IPS-20b (cell line): ENCODE data around the gene PDE2A.

Experiments used
- H3K27ac ChIP-seq: one replicate; pipeline ENCODE4 v1.5.1; 2013; ENCODE audit warnings: low read length
- H3K27me3 ChIP-seq: 2 replicates; pipeline ENCODE4 v1.6.1; 2013; ENCODE audit warnings: mild to moderate bottlenecking, low read length, inconsistent platforms; ENCODE audit not compliant: insufficient read depth
- H3K36me3 ChIP-seq: 2 replicates; pipeline ENCODE4 v1.6.1; 2013; ENCODE audit warnings: low read depth, mild to moderate bottlenecking, inconsistent platforms, low read length, moderate library complexity; ENCODE audit not compliant: insufficient read depth
- H3K4me1 ChIP-seq: 2 replicates; pipeline ENCODE4 v1.6.1; 2013; ENCODE audit warnings: mild to moderate bottlenecking, control low read depth, inconsistent platforms, low read length, moderate library complexity; ENCODE audit not compliant: insufficient read depth
- H3K4me3 ChIP-seq: 2 replicates; pipeline ENCODE4 v1.5.1; 2013; ENCODE audit warnings: mild to moderate bottlenecking, low read length, inconsistent platforms
- H3K9ac ChIP-seq: 2 replicates; pipeline ENCODE4 v1.6.1; 2013; ENCODE audit warnings: low read depth, mild to moderate bottlenecking, inconsistent platforms, low read length, moderate library complexity
- H3K9me3 ChIP-seq: 2 replicates; pipeline ENCODE4 v1.6.1; 2013; ENCODE audit warnings: mild to moderate bottlenecking, low read depth, low read length, inconsistent platforms; ENCODE audit not compliant: insufficient read depth

PDE2A gene

GRCh38 chr11:72589802-72590761 lies 84.1 kb downstream of the PDE2A start:
- Histone ChIP-seq H3K36me3 (no peaks in the 10 kb centered on the region), H3K9me3 (no peaks in the 10 kb centered on the region), H3K4me3 (peak overlapping the region; percentile 65), H3K27me3 (peaks cover 100% of the 10 kb centered on the region), H3K27ac (no peak overlapping the region), H3K4me1 (peaks cover 13% of the 10 kb centered on the region), H3K9ac (no peak overlapping the region; the same call in 1 of the 2 replicates)

DNA sequence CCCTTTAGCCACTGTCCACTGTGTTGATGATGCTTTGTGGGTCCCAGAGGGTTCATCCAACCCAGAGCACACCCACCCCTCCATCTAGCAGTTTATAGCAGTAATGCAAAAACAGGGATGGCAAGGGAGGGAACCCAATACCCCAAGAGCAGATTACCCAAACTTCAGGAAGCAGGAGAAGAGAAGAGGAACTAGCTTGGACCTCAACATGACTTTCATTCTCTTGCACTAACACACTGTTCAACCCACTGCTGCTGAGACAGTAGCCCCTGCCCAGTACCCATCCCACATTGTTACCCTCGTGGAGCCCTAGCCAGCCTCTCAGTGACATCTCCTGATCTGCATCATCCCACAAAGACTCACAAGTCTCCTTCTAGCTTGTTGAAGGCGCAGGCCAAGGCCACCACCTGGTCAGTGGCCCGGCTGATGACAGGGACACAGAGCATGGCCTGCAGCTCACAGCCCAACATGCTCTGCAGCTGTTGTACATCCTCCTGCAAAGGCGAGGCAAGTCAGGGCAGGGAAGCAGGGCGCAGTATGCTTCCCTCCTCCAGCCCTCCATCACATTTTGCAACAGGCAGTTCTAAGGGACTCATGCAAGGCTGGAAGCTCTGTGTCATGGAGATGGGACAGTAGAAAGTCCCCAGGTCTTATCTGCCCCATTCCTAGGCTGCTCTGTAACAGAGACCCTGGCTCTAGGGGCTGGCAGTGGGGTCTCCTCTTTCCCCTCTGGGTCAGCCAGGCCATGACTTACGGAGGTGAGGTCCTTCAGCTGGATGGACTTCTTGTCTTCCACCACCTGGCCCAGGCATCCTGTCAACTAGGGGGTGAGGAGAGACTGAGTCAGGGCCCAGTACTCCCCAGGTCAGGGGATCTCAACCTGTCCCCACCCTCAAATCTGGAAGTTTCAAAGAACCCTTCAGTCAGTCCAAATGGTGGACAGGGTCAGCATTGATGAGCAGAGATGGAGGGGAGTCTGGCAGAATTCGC lies 85.5 kb downstream of the PDE2A start:
- no peaks in the 10 kb centered on the region for H3K36me3 ChIP-seq
- H3K27me3 ChIP-seq, result peaks cover 100% of the 10 kb centered on the region
- H3K9ac ChIP-seq, result no peak overlapping the region
- H3K9me3 ChIP-seq, result no peaks in the 10 kb centered on the region
- no peaks in the 10 kb centered on the region for H3K4me1 ChIP-seq
- no peak overlapping the region for H3K27ac ChIP-seq
- no peak overlapping the region for H3K4me3 ChIP-seq

DNA sequence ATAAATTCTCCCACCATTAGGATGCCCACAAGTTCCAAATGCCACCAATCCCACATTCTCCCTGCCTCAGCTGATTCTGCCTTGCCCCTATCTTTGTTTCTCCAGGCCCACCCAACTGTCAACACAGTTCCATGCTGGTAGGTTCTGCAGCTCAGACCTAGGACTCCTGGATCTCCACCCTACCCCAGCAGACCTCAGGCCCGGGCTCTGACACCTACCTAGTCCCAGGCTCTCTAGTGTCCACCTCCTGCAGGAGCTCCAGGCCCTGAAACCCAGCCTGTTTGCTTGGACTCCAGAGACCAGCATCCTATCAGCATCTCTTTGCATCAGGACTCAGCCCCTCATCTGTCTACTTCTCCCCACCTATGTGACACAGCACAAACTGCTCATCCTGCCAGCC lies 86.5 kb downstream of the PDE2A start:
- Histone ChIP-seq H3K27ac (no peak overlapping the region), H3K4me3 (no peak overlapping the region), H3K4me1 (no peaks in the 10 kb centered on the region), H3K27me3 (peaks cover 100% of the 10 kb centered on the region), H3K9ac (no peak overlapping the region), H3K36me3 (no peaks in the 10 kb centered on the region), H3K9me3 (no peaks in the 10 kb centered on the region)

GRCh38 chr11:72586321-72587090 lies 87.7 kb downstream of the PDE2A start:
- Histone ChIP-seq H3K27me3 (peaks cover 92% of the 10 kb centered on the region), H3K9me3 (no peaks in the 10 kb centered on the region), H3K27ac (no peak overlapping the region), H3K4me3 (no peak overlapping the region), H3K36me3 (no peaks in the 10 kb centered on the region), H3K4me1 (no peaks in the 10 kb centered on the region), H3K9ac (no peak overlapping the region)

DNA sequence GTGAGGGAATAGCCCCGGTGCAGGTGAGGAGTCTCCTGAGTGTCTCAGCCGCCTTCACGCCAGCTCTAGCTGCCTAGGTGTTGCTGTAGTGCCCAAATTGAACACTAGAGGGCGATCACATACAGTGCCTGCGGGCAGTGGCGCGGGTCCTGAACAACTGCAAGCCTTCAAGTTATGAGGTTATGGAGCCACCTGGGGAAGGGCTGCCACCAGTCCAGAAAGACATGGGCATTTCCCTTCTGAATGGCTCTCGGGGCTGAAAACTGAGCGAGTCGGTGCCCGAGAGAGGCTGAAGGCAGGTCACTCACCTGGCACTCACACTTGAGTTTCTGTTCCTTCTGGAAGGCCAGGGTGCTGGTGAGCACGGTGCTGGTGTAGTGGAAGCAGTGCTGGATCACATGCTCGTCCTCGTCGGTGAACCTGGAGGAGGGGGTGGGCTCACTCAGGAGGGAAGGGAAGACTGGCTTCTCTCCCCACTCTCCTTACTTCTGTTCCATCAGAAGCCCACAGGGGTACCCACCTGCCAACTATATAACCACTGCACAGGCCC lies 88.4 kb downstream of the PDE2A start:
- Histone ChIP-seq H3K27me3 (peaks cover 85% of the 10 kb centered on the region), H3K9ac (no peak overlapping the region), H3K9me3 (no peaks in the 10 kb centered on the region), H3K27ac (no peak overlapping the region), H3K36me3 (no peaks in the 10 kb centered on the region), H3K4me3 (no peak overlapping the region), H3K4me1 (no peaks in the 10 kb centered on the region)

DNA sequence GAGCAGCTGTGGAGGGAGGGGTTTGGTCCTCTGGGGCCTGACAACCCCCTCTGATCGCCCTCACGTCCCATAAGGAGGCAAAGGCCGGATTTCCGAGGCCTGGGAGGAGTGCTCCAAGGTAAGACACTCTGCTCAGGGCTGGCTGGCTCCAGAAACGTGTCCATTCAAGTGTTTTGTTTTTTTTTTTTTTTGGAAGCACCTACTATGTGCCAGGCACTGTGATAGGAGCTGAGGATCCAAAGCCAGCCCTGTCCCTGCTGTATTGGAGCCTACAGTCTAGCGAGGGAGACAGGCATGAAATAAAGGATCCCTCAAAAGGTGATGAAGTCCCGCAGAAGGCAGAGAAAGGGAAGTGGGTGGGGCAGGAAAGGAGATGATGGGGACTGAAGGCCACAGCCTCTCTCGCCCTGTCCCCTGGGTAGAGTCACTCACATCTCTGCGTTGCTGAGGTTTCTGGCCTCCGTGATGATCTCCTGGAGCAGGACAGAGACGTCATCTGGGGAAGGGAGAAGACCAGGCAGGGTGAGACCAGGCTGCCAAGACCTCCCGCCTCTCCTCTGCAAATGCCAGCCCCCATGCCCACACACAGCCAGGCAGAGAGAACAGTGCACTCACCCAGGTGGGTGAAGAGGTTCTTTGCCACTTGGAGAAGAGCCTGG lies 89.2 kb downstream of the PDE2A start:
- H3K36me3 ChIP-seq, result no peaks in the 10 kb centered on the region
- H3K4me3 ChIP-seq, result peak overlapping the region; percentile 64; the same call in 1 of the 2 replicates
- H3K27ac ChIP-seq, result no peak overlapping the region
- no peak overlapping the region for H3K9ac ChIP-seq
- H3K9me3 ChIP-seq, result no peaks in the 10 kb centered on the region
- no peaks in the 10 kb centered on the region for H3K4me1 ChIP-seq
- peaks cover 78% of the 10 kb centered on the region for H3K27me3 ChIP-seq

- Histone ChIP-seq H3K9ac (no peak overlapping the region), H3K4me3 (peak overlapping the region; percentile 64; the same call in 1 of the 2 replicates), H3K27ac (no peak overlapping the region), H3K9me3 (no peaks in the 10 kb centered on the region), H3K36me3 (no peaks in the 10 kb centered on the region), H3K4me1 (no peaks in the 10 kb centered on the region), H3K27me3 (peaks cover 71% of the 10 kb centered on the region)
These were observed 89.8 kb downstream of the PDE2A start for GRCh38 chr11:72584293-72584938.

DNA sequence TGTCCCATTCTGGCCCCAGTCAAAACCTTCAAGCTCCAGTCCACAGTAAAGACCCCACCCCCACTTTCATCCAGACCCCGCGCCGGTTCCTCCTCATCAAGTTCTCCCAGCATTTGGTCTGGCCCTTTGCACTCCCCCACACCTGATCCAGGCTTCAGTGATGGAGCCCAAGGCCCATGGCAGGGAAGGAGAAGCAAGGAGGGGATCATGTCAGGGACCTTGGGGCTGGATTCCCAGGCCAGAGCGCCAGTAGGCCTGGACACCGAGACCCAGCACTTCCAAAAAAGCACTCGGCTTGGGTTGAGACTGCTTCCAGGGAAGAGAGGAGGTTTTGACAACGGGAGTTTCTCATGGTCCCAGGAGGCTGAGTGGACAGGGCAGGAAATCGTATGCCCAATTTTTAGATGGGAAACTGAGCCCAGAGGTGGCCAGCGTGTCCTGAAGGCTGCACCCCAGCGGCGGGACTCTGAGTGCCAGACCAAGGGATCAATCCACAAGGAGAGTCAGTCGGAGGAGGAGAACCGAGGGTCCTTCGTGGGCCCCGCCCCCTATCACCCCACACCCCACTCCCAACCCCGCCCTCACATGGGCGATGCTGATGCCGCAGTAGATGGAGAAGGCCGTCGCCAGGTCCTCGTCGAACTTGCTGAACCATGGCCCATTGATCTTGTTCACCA lies 90.5 kb downstream of the PDE2A start:
- Histone ChIP-seq H3K36me3 (no peaks in the 10 kb centered on the region), H3K27me3 (peaks cover 65% of the 10 kb centered on the region), H3K9ac (no peak overlapping the region), H3K27ac (no peak overlapping the region), H3K9me3 (no peaks in the 10 kb centered on the region), H3K4me3 (peak overlapping the region; percentile 64; the same call in 1 of the 2 replicates), H3K4me1 (no peaks in the 10 kb centered on the region)

- Histone ChIP-seq H3K27me3 (peaks cover 59% of the 10 kb centered on the region), H3K4me1 (no peaks in the 10 kb centered on the region)
These were observed 91.1 kb downstream of the PDE2A start for GRCh38 chr11:72583177-72583553.

More at GRCh38 chr11:72583177-72583553, 91.1 kb downstream of the PDE2A start:
- Histone ChIP-seq H3K9ac (no peak overlapping the region), H3K4me3 (no peak overlapping the region), H3K27ac (no peak overlapping the region), H3K9me3 (no peaks in the 10 kb centered on the region), H3K36me3 (no peaks in the 10 kb centered on the region)
